ENCODE results near the gene INIP.

GRCh38 chr9:112642126-112642525 is 75.8 kb downstream of the INIP start:
- no peak for TF ChIP-seq BHLHE40 (IDR thresholded peaks at IDR 0.05; ENCODE audit: low read depth, low read length)
- TF ChIP-seq, protein P1, sequence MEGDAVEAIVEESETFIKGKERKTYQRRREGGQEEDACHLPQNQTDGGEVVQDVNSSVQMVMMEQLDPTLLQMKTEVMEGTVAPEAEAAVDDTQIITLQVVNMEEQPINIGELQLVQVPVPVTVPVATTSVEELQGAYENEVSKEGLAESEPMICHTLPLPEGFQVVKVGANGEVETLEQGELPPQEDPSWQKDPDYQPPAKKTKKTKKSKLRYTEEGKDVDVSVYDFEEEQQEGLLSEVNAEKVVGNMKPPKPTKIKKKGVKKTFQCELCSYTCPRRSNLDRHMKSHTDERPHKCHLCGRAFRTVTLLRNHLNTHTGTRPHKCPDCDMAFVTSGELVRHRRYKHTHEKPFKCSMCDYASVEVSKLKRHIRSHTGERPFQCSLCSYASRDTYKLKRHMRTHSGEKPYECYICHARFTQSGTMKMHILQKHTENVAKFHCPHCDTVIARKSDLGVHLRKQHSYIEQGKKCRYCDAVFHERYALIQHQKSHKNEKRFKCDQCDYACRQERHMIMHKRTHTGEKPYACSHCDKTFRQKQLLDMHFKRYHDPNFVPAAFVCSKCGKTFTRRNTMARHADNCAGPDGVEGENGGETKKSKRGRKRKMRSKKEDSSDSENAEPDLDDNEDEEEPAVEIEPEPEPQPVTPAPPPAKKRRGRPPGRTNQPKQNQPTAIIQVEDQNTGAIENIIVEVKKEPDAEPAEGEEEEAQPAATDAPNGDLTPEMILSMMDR (IDR thresholded peaks at IDR 0.05) = no peak
- no peak for TF ChIP-seq CHD4 (IDR thresholded peaks at IDR 0.05; ENCODE audit: borderline replicate concordance)
- no peak for TF ChIP-seq POLR2A (IDR thresholded peaks at IDR 0.05; ENCODE audit: low read length)
- TF ChIP-seq, protein P2, sequence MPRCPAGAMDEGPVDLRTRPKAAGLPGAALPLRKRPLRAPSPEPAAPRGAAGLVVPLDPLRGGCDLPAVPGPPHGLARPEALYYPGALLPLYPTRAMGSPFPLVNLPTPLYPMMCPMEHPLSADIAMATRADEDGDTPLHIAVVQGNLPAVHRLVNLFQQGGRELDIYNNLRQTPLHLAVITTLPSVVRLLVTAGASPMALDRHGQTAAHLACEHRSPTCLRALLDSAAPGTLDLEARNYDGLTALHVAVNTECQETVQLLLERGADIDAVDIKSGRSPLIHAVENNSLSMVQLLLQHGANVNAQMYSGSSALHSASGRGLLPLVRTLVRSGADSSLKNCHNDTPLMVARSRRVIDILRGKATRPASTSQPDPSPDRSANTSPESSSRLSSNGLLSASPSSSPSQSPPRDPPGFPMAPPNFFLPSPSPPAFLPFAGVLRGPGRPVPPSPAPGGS (IDR thresholded peaks at IDR 0.05) = no peak
